WTC11 (cell line): Measurements from ENCODE around the gene LRRC74B. TPM values are rescaled to one million over a fixed set of nuclear protein-coding genes. Genes with fewer than 3 reads are reported as not detected.

ENCODE experiments used
- ATAC-seq: fragments of 200-7000 bp; cut with Tn5 transposase; 2 replicates; pipeline ENCODE4 v1.10.0; 2021; ENCODE audit warnings: mild to moderate bottlenecking, moderate library complexity
- CTCF ChIA-PET: fragments of 300-600 bp; sonication (Branson Sonifier 250); formaldehyde crosslinking; loops from one replicate; lab custom pipeline; 2021; ENCODE audit warnings: antibody characterized with exemption; lab: Charles Lee
- POLR2A ChIA-PET: fragments of 350-600 bp; sonication (Branson Sonifier 250); formaldehyde crosslinking; loops from one replicate; lab custom pipeline; 2021; ENCODE audit warnings: antibody characterized with exemption; lab: Charles Lee
- DNase-seq: peaks from one replicate; pipeline ENCODE4 v3.0.0; 2021; ENCODE audit warnings: low spot score
- H3K27ac Mint-ChIP-seq: 2 replicates; pipeline ENCODE4 v1.8.0; 2021; ENCODE audit warnings: mixed read lengths
- H3K27me3 Mint-ChIP-seq: 2 replicates; pipeline ENCODE4 v1.8.0; 2021; ENCODE audit warnings: low read depth, mild to moderate bottlenecking, moderate library complexity, mixed read lengths
- H3K36me3 Mint-ChIP-seq: 2 replicates; pipeline ENCODE4 v1.8.0; 2021; ENCODE audit warnings: mixed read lengths
- H3K4me1 Mint-ChIP-seq: 2 replicates; pipeline ENCODE4 v1.8.0; 2022; ENCODE audit warnings: mixed read lengths
- H3K4me3 Mint-ChIP-seq: 2 replicates; pipeline ENCODE4 v1.8.0; 2021; ENCODE audit warnings: mild to moderate bottlenecking, moderate library complexity, mixed read lengths
- H3K9me3 Mint-ChIP-seq: 2 replicates; pipeline ENCODE4 v1.8.0; 2021; ENCODE audit warnings: mixed read lengths
- FOXK1 ChIP-seq: sonication (generic); formaldehyde crosslinking; IDR thresholded peaks from 2 replicates; pipeline ENCODE4 v1.8.0; 2022; ENCODE audit warnings: mild to moderate bottlenecking, moderate library complexity, missing genetic modification reagents
- FOXP1 ChIP-seq: sonication (generic); formaldehyde crosslinking; IDR thresholded peaks from 2 replicates; pipeline ENCODE4 v1.8.0; 2022; ENCODE audit warnings: missing genetic modification reagents, mild to moderate bottlenecking, moderate library complexity, borderline replicate concordance
- GRHL2 ChIP-seq: fragments of 250-450 bp; sonication (Bioruptor Pico); IDR thresholded peaks from 2 replicates; pipeline ENCODE4 v1.8.0; 2022; ENCODE audit warnings: mild to moderate bottlenecking, moderate library complexity; ENCODE audit not compliant: insufficient replicate concordance, severe bottlenecking
- NFYB ChIP-seq: sonication (generic); formaldehyde crosslinking; conservative IDR thresholded peaks from 2 replicates; pipeline ENCODE4 v1.8.0; 2022; ENCODE audit warnings: low read depth, missing genetic modification reagents
- SMAD4 ChIP-seq: sonication (generic); formaldehyde crosslinking; IDR thresholded peaks from 2 replicates; pipeline ENCODE4 v1.8.0; 2022; ENCODE audit warnings: mild to moderate bottlenecking, missing genetic modification reagents
- SP1 ChIP-seq: sonication (generic); formaldehyde crosslinking; conservative IDR thresholded peaks from 2 replicates; pipeline ENCODE4 v1.8.1; 2022; ENCODE audit warnings: missing genetic modification reagents
- TEAD1 ChIP-seq: sonication (generic); formaldehyde crosslinking; IDR thresholded peaks from 2 replicates; pipeline ENCODE4 v1.8.0; 2022; ENCODE audit warnings: mild to moderate bottlenecking, missing genetic modification reagents
- ZNF396 ChIP-seq: fragments of 250-450 bp; sonication (Bioruptor Pico); IDR thresholded peaks from 2 replicates; pipeline ENCODE4 v1.8.0; 2021; ENCODE audit warnings: mild to moderate bottlenecking, moderate library complexity, borderline replicate concordance
- ZNF416 ChIP-seq: fragments of 250-450 bp; sonication (Bioruptor Pico); IDR thresholded peaks from 2 replicates; pipeline ENCODE4 v1.9.0; 2021; ENCODE audit warnings: mild to moderate bottlenecking, inconsistent platforms
- total RNA-seq: library from RNA; stranded (reverse); gene quantifications from 3 replicates; pipeline ENCODE4 v1.2.3, GENCODE V29; 2021
- TF ChIP-seq, protein P1 (sequence below): sonication (generic); formaldehyde crosslinking; IDR thresholded peaks from 2 replicates; pipeline ENCODE4 v1.8.1; 2023; ENCODE audit warnings: mild to moderate bottlenecking, missing genetic modification reagents, borderline replicate concordance
- TF ChIP-seq, protein P2 (sequence below): sonication (generic); formaldehyde crosslinking; IDR thresholded peaks from 2 replicates; pipeline ENCODE4 v1.8.0; 2022; ENCODE audit warnings: mild to moderate bottlenecking, missing genetic modification reagents
- TF ChIP-seq, protein P3 (sequence below): sonication (generic); formaldehyde crosslinking; IDR thresholded peaks from 2 replicates; pipeline ENCODE4 v1.8.0; 2022; ENCODE audit warnings: mild to moderate bottlenecking, missing genetic modification reagents
- TF ChIP-seq, protein P4 (sequence below): sonication (generic); formaldehyde crosslinking; IDR thresholded peaks from 2 replicates; pipeline ENCODE4 v1.8.0; 2023; ENCODE audit warnings: mild to moderate bottlenecking, missing genetic modification reagents
- TF ChIP-seq, protein P5 (sequence below): sonication (generic); formaldehyde crosslinking; IDR thresholded peaks from 2 replicates; pipeline ENCODE4 v1.8.0; 2023; ENCODE audit warnings: missing genetic modification reagents, mild to moderate bottlenecking, borderline replicate concordance

The LRRC74B gene
- total RNA-seq, 1 experiment from 2014 or later: not detected

- TF ChIP-seq, protein P1, sequence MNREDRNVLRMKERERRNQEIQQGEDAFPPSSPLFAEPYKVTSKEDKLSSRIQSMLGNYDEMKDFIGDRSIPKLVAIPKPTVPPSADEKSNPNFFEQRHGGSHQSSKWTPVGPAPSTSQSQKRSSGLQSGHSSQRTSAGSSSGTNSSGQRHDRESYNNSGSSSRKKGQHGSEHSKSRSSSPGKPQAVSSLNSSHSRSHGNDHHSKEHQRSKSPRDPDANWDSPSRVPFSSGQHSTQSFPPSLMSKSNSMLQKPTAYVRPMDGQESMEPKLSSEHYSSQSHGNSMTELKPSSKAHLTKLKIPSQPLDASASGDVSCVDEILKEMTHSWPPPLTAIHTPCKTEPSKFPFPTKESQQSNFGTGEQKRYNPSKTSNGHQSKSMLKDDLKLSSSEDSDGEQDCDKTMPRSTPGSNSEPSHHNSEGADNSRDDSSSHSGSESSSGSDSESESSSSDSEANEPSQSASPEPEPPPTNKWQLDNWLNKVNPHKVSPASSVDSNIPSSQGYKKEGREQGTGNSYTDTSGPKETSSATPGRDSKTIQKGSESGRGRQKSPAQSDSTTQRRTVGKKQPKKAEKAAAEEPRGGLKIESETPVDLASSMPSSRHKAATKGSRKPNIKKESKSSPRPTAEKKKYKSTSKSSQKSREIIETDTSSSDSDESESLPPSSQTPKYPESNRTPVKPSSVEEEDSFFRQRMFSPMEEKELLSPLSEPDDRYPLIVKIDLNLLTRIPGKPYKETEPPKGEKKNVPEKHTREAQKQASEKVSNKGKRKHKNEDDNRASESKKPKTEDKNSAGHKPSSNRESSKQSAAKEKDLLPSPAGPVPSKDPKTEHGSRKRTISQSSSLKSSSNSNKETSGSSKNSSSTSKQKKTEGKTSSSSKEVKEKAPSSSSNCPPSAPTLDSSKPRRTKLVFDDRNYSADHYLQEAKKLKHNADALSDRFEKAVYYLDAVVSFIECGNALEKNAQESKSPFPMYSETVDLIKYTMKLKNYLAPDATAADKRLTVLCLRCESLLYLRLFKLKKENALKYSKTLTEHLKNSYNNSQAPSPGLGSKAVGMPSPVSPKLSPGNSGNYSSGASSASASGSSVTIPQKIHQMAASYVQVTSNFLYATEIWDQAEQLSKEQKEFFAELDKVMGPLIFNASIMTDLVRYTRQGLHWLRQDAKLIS (CRISPR knock-in tag): no peak
Measured at GRCh38 chr22:21013657-21014201, 32.0 kb upstream of the LRRC74B start (continued).

GRCh38 chr22:21014202-21014725 lies 31.5 kb upstream of the LRRC74B start:
- ChIA-PET CTCF (interaction anchor here (1.0 to 2.7 kb wide), 5 partner anchors 12 to 88 kb away, joined by 3 to 19 read pairs (median 3); partner anchors contain the start of genes LZTR1 and THAP7), POLR2A (interaction anchor here (1.0 to 1.1 kb wide), 2 partner anchors 12 to 33 kb away, joined by 3 to 4 read pairs; partner anchors contain the start of gene THAP7)
- Mint-ChIP-seq H3K36me3 (no peaks in the 10 kb centered on the region), H3K4me3 (peak overlapping the region; percentile 85), H3K27ac (peak overlapping the region; percentile 89; the same call in 1 of the 2 replicates), H3K4me1 (peaks cover 36% of the 10 kb centered on the region), H3K9me3 (no peaks in the 10 kb centered on the region), H3K27me3 (peaks cover 21% of the 10 kb centered on the region)
- 0 out of 2 replicates have a peak, but pooled peaks have one; percentile 29 for TF ChIP-seq TEAD1 (CRISPR knock-in tag)
- TF ChIP-seq, protein P2, sequence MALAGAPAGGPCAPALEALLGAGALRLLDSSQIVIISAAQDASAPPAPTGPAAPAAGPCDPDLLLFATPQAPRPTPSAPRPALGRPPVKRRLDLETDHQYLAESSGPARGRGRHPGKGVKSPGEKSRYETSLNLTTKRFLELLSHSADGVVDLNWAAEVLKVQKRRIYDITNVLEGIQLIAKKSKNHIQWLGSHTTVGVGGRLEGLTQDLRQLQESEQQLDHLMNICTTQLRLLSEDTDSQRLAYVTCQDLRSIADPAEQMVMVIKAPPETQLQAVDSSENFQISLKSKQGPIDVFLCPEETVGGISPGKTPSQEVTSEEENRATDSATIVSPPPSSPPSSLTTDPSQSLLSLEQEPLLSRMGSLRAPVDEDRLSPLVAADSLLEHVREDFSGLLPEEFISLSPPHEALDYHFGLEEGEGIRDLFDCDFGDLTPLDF: no peak
- 0 out of 2 replicates have a peak, but pooled peaks have one; percentile 1 for TF ChIP-seq FOXP1 (CRISPR knock-in tag)
- peak; percentile 68 for TF ChIP-seq NFYB (CRISPR knock-in tag)
- TF ChIP-seq FOXK1 (CRISPR knock-in tag): peak; percentile 41; the same call in 1 of the 2 replicates
- TF ChIP-seq SP1 (CRISPR knock-in tag): peak; percentile 67
- TF ChIP-seq, protein P3, sequence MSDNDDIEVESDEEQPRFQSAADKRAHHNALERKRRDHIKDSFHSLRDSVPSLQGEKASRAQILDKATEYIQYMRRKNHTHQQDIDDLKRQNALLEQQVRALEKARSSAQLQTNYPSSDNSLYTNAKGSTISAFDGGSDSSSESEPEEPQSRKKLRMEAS (CRISPR knock-in tag): peak; percentile 48; the same call in 1 of the 2 replicates
- no peak for TF ChIP-seq GRHL2
- ATAC-seq (peak; percentile 90), DNase-seq (peak; percentile 97)

- H3K4me3 Mint-ChIP-seq: peak within 1 kb of the TSS; percentile 85
- peaks cover 30% of the 10 kb centered on the region for H3K4me1 Mint-ChIP-seq
- ATAC-seq (no peak), DNase-seq (no peak)
- peaks cover 3% of the 10 kb centered on the region for H3K9me3 Mint-ChIP-seq
- POLR2A ChIA-PET: interaction anchor here (1.0 to 1.1 kb wide), 2 partner anchors 13 to 34 kb away, joined by 3 to 4 read pairs; partner anchors contain the start of gene THAP7
- H3K36me3 Mint-ChIP-seq: no peaks in the 10 kb centered on the region
- H3K27me3 Mint-ChIP-seq: peaks cover 23% of the 10 kb centered on the region
- CTCF ChIA-PET: interaction anchor here (0.9 to 2.7 kb wide), 6 partner anchors 13 to 129 kb away, joined by 3 to 19 read pairs (median 3); partner anchors contain the start of genes LZTR1 and THAP7
- H3K27ac Mint-ChIP-seq: peak within 1 kb of the TSS; percentile 89; the same call in 1 of the 2 replicates
- TF ChIP-seq ZNF396 (CRISPR knock-in tag): no peak
- TF ChIP-seq, protein P4, sequence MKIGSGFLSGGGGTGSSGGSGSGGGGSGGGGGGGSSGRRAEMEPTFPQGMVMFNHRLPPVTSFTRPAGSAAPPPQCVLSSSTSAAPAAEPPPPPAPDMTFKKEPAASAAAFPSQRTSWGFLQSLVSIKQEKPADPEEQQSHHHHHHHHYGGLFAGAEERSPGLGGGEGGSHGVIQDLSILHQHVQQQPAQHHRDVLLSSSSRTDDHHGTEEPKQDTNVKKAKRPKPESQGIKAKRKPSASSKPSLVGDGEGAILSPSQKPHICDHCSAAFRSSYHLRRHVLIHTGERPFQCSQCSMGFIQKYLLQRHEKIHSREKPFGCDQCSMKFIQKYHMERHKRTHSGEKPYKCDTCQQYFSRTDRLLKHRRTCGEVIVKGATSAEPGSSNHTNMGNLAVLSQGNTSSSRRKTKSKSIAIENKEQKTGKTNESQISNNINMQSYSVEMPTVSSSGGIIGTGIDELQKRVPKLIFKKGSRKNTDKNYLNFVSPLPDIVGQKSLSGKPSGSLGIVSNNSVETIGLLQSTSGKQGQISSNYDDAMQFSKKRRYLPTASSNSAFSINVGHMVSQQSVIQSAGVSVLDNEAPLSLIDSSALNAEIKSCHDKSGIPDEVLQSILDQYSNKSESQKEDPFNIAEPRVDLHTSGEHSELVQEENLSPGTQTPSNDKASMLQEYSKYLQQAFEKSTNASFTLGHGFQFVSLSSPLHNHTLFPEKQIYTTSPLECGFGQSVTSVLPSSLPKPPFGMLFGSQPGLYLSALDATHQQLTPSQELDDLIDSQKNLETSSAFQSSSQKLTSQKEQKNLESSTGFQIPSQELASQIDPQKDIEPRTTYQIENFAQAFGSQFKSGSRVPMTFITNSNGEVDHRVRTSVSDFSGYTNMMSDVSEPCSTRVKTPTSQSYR: no peak
- TF ChIP-seq, protein P5, sequence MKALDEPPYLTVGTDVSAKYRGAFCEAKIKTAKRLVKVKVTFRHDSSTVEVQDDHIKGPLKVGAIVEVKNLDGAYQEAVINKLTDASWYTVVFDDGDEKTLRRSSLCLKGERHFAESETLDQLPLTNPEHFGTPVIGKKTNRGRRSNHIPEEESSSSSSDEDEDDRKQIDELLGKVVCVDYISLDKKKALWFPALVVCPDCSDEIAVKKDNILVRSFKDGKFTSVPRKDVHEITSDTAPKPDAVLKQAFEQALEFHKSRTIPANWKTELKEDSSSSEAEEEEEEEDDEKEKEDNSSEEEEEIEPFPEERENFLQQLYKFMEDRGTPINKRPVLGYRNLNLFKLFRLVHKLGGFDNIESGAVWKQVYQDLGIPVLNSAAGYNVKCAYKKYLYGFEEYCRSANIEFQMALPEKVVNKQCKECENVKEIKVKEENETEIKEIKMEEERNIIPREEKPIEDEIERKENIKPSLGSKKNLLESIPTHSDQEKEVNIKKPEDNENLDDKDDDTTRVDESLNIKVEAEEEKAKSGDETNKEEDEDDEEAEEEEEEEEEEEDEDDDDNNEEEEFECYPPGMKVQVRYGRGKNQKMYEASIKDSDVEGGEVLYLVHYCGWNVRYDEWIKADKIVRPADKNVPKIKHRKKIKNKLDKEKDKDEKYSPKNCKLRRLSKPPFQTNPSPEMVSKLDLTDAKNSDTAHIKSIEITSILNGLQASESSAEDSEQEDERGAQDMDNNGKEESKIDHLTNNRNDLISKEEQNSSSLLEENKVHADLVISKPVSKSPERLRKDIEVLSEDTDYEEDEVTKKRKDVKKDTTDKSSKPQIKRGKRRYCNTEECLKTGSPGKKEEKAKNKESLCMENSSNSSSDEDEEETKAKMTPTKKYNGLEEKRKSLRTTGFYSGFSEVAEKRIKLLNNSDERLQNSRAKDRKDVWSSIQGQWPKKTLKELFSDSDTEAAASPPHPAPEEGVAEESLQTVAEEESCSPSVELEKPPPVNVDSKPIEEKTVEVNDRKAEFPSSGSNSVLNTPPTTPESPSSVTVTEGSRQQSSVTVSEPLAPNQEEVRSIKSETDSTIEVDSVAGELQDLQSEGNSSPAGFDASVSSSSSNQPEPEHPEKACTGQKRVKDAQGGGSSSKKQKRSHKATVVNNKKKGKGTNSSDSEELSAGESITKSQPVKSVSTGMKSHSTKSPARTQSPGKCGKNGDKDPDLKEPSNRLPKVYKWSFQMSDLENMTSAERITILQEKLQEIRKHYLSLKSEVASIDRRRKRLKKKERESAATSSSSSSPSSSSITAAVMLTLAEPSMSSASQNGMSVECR (CRISPR knock-in tag): no peak
- TF ChIP-seq SMAD4: no peak
- no peak for TF ChIP-seq TEAD1 (CRISPR knock-in tag)
- TF ChIP-seq ZNF416 (CRISPR knock-in tag): no peak
Measured at GRCh38 chr22:21014726-21015465, 30.9 kb upstream of the LRRC74B start, which contains the start of gene P2RX6. P2RX6 (plus strand) TSS chr22:21015165; CDS start chr22:21015175, 10 bp downstream.
